B cell (primary cell): ENCODE data around the gene ZBTB16. TPM values are rescaled to one million over a fixed set of nuclear protein-coding genes. Genes with fewer than 3 reads are reported as not detected.

Experiments used
- ATAC-seq: fragments of 200-7000 bp; cut with Tn5 transposase; one replicate; pipeline ENCODE4 v1.10.0; 2021; ENCODE audit warnings: low read depth, mild to moderate bottlenecking, moderate number of reproducible peaks, moderate library complexity
- CTCF ChIA-PET: fragments of 350-600 bp; sonication (Branson Sonifier 250); formaldehyde crosslinking; loops from one replicate; lab custom pipeline; 2021; ENCODE audit warnings: antibody characterized with exemption, inconsistent platforms; lab: Charles Lee
- POLR2A ChIA-PET: fragments of 350-600 bp; sonication (Branson Sonifier 250); formaldehyde crosslinking; loops from one replicate; lab custom pipeline; 2021; ENCODE audit warnings: antibody characterized with exemption; lab: Charles Lee
- DNase-seq: peaks from one replicate; pipeline ENCODE4 v3.0.0; 2013
- H2AFZ ChIP-seq: 2 replicates; pipeline ENCODE4 v1.6.1; 2012; ENCODE audit warnings: mild to moderate bottlenecking, low read depth, low read length; ENCODE audit not compliant: insufficient read depth, poor library complexity, severe bottlenecking
- H3K27ac ChIP-seq, 2 donors: 1 replicate in 1 of 2; 2 replicates in 1 of 2; pipeline ENCODE4 v1.5.1; 2012 to 2013; ENCODE audit warnings: low read length in 2 of 2, mild to moderate bottlenecking in 2 of 2, moderate library complexity in 1 of 2
- H3K27me3 ChIP-seq, 4 experiments: fragments of 200-600 bp in 1 of 4; sonication (generic) in 1 of 4; replicated peaks in 1 of 4; 1 replicate in 2 of 4; 2 replicates in 2 of 4; pipeline versions ENCODE4 v1.6.1 to v1.7.0; 2013 to 2016; ENCODE audit warnings: low read length in 3 of 4, mild to moderate bottlenecking in 2 of 4, mixed read lengths in 1 of 4, moderate library complexity in 1 of 4; ENCODE audit not compliant: insufficient read depth in 4 of 4, control insufficient read depth in 3 of 4; ENCODE audit errors: control extremely low read depth in 1 of 4
- H3K36me3 ChIP-seq, 2 experiments: replicated peaks in 1 of 2; 1 replicate in 1 of 2; 2 replicates in 1 of 2; pipeline versions ENCODE4 v1.6.1 to v1.7.1; 2013; ENCODE audit warnings: low read length in 1 of 2; ENCODE audit not compliant: insufficient read depth in 2 of 2, control insufficient read depth in 1 of 2; ENCODE audit errors: control extremely low read depth in 1 of 2, extremely low read depth in 1 of 2
- H3K4me1 ChIP-seq, 2 donors: fragments of 200-600 bp in 1 of 2; sonication (generic) in 1 of 2; 1 replicate in 1 of 2; 2 replicates in 1 of 2; pipeline versions ENCODE4 v1.5.1 to v1.6.1; 2013 to 2017; ENCODE audit warnings: low read length in 2 of 2; ENCODE audit not compliant: control insufficient read depth in 2 of 2, insufficient read depth in 2 of 2
- H3K4me2 ChIP-seq: replicated peaks from 2 replicates; pipeline ENCODE3; 2012; ENCODE audit warnings: mild to moderate bottlenecking, low read depth, low read length; ENCODE audit not compliant: poor library complexity, severe bottlenecking
- H3K4me3 ChIP-seq, 5 experiments: fragments of 200-600 bp in 1 of 5; sonication (generic) in 1 of 5; 1 replicate in 3 of 5; 2 replicates in 2 of 5; pipeline versions ENCODE4 v1.5.1 to v1.7.0; 2011 to 2016; ENCODE audit warnings: low read length in 4 of 5, mild to moderate bottlenecking in 4 of 5, low read depth in 2 of 5, control low read depth in 1 of 5, moderate library complexity in 1 of 5; ENCODE audit not compliant: insufficient read depth in 1 of 5; ENCODE audit errors: control extremely low read depth in 1 of 5, extremely low read depth in 1 of 5
- H3K79me2 ChIP-seq: fragments of 200-600 bp; sonication (generic); one replicate; pipeline ENCODE4 v1.6.0; 2016; ENCODE audit warnings: low read length; ENCODE audit not compliant: control insufficient read depth, insufficient read depth
- H3K9ac ChIP-seq: fragments of 200-600 bp; sonication (generic); 2 replicates; pipeline ENCODE4 v1.6.1; 2017; ENCODE audit warnings: mild to moderate bottlenecking, low read length, moderate library complexity
- H3K9me3 ChIP-seq, 3 donors: one replicate each; pipeline versions ENCODE4 v1.6.1 to v1.7.1; 2013; ENCODE audit warnings: low read length in 2 of 3; ENCODE audit not compliant: control insufficient read depth in 2 of 3, insufficient read depth in 1 of 3; ENCODE audit errors: control extremely low read depth in 1 of 3
- H4K20me1 ChIP-seq: 2 replicates; pipeline ENCODE4 v1.6.0; 2012; ENCODE audit warnings: mild to moderate bottlenecking, low read length; ENCODE audit not compliant: insufficient read depth, control insufficient read depth, poor library complexity, severe bottlenecking
- H3K27ac Mint-ChIP-seq: one replicate; pipeline ENCODE4 v1.8.0; 2021; ENCODE audit warnings: mixed read lengths
- H3K27me3 Mint-ChIP-seq: one replicate; pipeline ENCODE4 v1.8.0; 2021; ENCODE audit warnings: mixed read lengths
- H3K4me1 Mint-ChIP-seq: one replicate; pipeline ENCODE4 v1.8.0; 2021; ENCODE audit warnings: mixed read lengths
- H3K4me3 Mint-ChIP-seq: one replicate; pipeline ENCODE4 v1.8.0; 2021; ENCODE audit warnings: mixed read lengths
- H3K9me3 Mint-ChIP-seq: one replicate; pipeline ENCODE4 v1.8.0; 2022; ENCODE audit warnings: mixed read lengths; ENCODE audit not compliant: insufficient read depth
- EZH2 ChIP-seq: IDR thresholded peaks from 2 replicates; pipeline ENCODE4 v1.6.1; 2012; ENCODE audit warnings: borderline replicate concordance, low read depth, mild to moderate bottlenecking, moderate library complexity, low read length; ENCODE audit not compliant: insufficient read depth, poor library complexity, severe bottlenecking
- WGBS: methylation state at CpG from one replicate; pipeline ENCODE4 v1.1.5; 2013; ENCODE audit warnings: missing lambda C conversion rate; ENCODE audit not compliant: insufficient coverage; 5-methylcytosine and 5-hydroxymethylcytosine counted together
- intact Hi-C: fragments of 100-400 bp; cut with micrococcal nuclease; formaldehyde crosslinking; loops from one replicate; pipeline ENCODE4 v1.10.0; 2022
- polyA plus RNA-seq: library from polyadenylated mRNA; depleted of rRNA; stranded (reverse); fragments of >200 nt; gene quantifications from 2 replicates; pipeline ENCODE4 v1.2.3, GENCODE V29; 2012
- total RNA-seq, 2 donors: library from RNA; stranded (reverse); fragments of 120-200 nt in 1 of 2; gene quantifications; 1 replicate in 1 of 2; 2 replicates in 1 of 2; pipeline versions ENCODE4 v1.2.3 to v1.2.4, GENCODE V29; 2013 to 2022
- TF ChIP-seq, protein P1 (sequence below): fragments of 200-600 bp; IDR thresholded peaks from one replicate; pipeline ENCODE4 v1.8.0; 2022; ENCODE audit warnings: antibody characterized with exemption, mild to moderate bottlenecking

The ZBTB16 gene
- total and polyA plus RNA-seq, 2 donors (not counting 1 experiment from before 2014, with no cell fraction given), result 16.0 to 20.6 TPM

GRCh38 chr11:114070464-114071139 is 11.1 kb downstream of the ZBTB16 start:
- 98% methylated on average over 5 of the region's 7 CpGs for WGBS
- peaks cover 0 to 6% (median 0%) of the 10 kb centered on the region in 4 experiments for H3K27me3 ChIP-seq
- intact Hi-C loops, result no loop called here
- CTCF ChIA-PET, result interaction anchor here (0.6 to 1.4 kb wide), 4 partner anchors 12 to 192 kb away, joined by 3 to 4 read pairs (median 4); no protein-coding TSS in a partner anchor
- H3K27me3 Mint-ChIP-seq, result peaks cover 26% of the 10 kb centered on the region
- H3K4me1 ChIP-seq, result peaks cover 0 to 2% of the 10 kb centered on the region in 2 donors
- no peak overlapping the region for H2AFZ ChIP-seq
- H3K4me3 ChIP-seq, result no peak overlapping the region
- H3K27ac Mint-ChIP-seq, result no peak overlapping the region
- H4K20me1 ChIP-seq, result no peaks in the 10 kb centered on the region
- no peaks in the 10 kb centered on the region for H3K9me3 Mint-ChIP-seq
- TF ChIP-seq, protein P1, sequence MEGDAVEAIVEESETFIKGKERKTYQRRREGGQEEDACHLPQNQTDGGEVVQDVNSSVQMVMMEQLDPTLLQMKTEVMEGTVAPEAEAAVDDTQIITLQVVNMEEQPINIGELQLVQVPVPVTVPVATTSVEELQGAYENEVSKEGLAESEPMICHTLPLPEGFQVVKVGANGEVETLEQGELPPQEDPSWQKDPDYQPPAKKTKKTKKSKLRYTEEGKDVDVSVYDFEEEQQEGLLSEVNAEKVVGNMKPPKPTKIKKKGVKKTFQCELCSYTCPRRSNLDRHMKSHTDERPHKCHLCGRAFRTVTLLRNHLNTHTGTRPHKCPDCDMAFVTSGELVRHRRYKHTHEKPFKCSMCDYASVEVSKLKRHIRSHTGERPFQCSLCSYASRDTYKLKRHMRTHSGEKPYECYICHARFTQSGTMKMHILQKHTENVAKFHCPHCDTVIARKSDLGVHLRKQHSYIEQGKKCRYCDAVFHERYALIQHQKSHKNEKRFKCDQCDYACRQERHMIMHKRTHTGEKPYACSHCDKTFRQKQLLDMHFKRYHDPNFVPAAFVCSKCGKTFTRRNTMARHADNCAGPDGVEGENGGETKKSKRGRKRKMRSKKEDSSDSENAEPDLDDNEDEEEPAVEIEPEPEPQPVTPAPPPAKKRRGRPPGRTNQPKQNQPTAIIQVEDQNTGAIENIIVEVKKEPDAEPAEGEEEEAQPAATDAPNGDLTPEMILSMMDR, result no peak
- TF ChIP-seq EZH2, result no peak
- DNase-seq, result no peak
- H3K27ac ChIP-seq, result no peak overlapping the region
- no peak overlapping the region for H3K4me2 ChIP-seq
- no peaks in the 10 kb centered on the region for H3K79me2 ChIP-seq
- ATAC-seq, result no peak
- H3K36me3 ChIP-seq, result no peaks in the 10 kb centered on the region
- H3K9me3 ChIP-seq, result no peaks in the 10 kb centered on the region
- H3K4me1 Mint-ChIP-seq, result peaks cover 1% of the 10 kb centered on the region
- POLR2A ChIA-PET, result no interaction called here
- H3K9ac ChIP-seq, result no peak overlapping the region
- H3K4me3 Mint-ChIP-seq, result no peak overlapping the region
